ENCODE measurements around the gene FAM221B.

DNA sequence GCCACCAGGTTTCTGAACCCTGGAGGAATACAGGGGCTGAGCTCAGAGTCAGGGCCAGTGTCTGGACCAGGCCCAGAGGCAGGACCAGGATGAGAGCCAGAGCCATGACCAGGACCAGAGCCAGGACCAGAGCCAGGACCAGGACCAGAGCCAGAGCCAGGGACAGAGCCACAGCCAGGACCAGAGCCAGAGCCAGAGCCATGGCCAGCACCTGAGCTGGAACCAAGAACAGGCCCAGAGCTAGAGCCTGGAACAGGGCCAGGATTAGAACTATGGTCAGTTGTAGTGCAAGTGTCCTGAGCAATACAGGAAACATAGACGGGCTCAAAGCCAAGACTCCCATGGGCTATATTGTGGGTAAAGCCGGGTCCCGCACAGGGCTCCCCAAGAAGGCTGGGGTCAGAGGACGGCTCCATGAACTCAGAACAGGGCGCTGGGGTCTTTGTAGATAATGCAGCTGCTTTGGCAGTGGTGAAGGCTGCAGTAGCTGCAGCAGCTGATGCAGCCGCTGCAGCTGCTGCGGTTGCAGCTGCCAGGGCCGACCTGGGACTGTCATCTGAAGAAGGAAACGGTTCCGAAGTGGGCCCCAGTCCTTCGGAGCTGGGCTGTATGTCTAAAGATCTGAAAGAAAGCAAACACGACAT is 17.0 kb downstream of the FAM221B start:
- TF ChIP-seq YY1 (IDR thresholded peaks at IDR 0.05; ENCODE audit: insufficient read depth, insufficient read length), result no peak
- no peak for TF ChIP-seq ZNF274 (IDR thresholded peaks at IDR 0.05; ENCODE audit: low read depth, low read length)
- TF ChIP-seq SUZ12 (IDR thresholded peaks at IDR 0.05; ENCODE audit: extremely low read depth, insufficient read depth, insufficient read length), result no peak

All from NT2/D1 (cell line).